Testis (tissue), 2 donors: ENCODE data around the gene SAXO2.

Experiments used
- POLR2A ChIP-seq: fragments of 450-650 bp; IDR thresholded peaks from one replicate; pipeline ENCODE4 v1.6.1; 2017; ENCODE audit warnings: antibody characterized with exemption, mild to moderate bottlenecking, moderate library complexity
- TF ChIP-seq, protein P1 (sequence below), 3 experiments: fragments of 450-650 bp in 2 of 3; fragments of 200-600 bp in 1 of 3; sonication (generic) in 1 of 3; IDR thresholded peaks; one replicate each; pipeline ENCODE4 v1.5.1; 2016 to 2019; ENCODE audit warnings: antibody characterized with exemption in 3 of 3, mild to moderate bottlenecking in 2 of 3, moderate library complexity in 1 of 3

DNA sequence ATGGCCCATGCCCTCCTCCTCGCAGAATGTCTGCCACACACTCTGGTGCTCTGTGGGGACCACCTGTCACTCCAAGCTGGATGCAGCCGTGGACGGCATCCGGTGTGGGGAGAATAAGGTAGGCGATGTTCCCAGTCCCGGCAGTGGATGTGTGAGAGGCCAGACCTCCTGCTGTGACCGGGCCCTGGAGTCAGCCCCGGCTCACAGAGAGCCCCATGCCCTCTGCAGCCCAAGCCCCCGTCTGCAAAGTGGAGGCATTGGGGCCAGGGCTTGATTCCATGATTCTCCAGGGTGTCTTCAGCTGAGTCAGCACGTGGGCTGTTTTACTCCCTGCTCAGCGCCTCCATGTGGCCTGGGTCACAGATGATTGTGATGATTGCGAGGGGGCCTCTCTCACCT, 54.5 kb downstream of the SAXO2 start:
- TF ChIP-seq POLR2A = no peak
- TF ChIP-seq, protein P1, sequence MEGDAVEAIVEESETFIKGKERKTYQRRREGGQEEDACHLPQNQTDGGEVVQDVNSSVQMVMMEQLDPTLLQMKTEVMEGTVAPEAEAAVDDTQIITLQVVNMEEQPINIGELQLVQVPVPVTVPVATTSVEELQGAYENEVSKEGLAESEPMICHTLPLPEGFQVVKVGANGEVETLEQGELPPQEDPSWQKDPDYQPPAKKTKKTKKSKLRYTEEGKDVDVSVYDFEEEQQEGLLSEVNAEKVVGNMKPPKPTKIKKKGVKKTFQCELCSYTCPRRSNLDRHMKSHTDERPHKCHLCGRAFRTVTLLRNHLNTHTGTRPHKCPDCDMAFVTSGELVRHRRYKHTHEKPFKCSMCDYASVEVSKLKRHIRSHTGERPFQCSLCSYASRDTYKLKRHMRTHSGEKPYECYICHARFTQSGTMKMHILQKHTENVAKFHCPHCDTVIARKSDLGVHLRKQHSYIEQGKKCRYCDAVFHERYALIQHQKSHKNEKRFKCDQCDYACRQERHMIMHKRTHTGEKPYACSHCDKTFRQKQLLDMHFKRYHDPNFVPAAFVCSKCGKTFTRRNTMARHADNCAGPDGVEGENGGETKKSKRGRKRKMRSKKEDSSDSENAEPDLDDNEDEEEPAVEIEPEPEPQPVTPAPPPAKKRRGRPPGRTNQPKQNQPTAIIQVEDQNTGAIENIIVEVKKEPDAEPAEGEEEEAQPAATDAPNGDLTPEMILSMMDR (IDR thresholded peaks at IDR 0.05) = no peak
